Ecto neural progenitor cell (in vitro differentiated cells): ENCODE measurements around the gene GLYATL1.
A peak's percentile ranks its signal among the peaks of the same experiment; 100 is the strongest.

Experiments
- DNase-seq: peaks from one replicate; pipeline ENCODE4 v3.0.0-alpha.2; 2018; ENCODE audit warnings: low spot score

Gene GLYATL1

GRCh38 chr11:58926695-58927094 lies 12.6 kb upstream of the GLYATL1 start:
- DNase-seq: no peak

- peak; percentile 90 for DNase-seq
Measured at GRCh38 chr11:58927393-58928106, 11.7 kb upstream of the GLYATL1 start.

GRCh38 chr11:58928107-58928499 lies 11.2 kb upstream of the GLYATL1 start:
- peak; percentile 49 for DNase-seq

- DNase-seq: no peak
Measured at GRCh38 chr11:58928691-58929090, 10.6 kb upstream of the GLYATL1 start.

- no peak for DNase-seq
Measured at GRCh38 chr11:58930926-58931325, 8.4 kb upstream of the GLYATL1 start.

- no peak for DNase-seq
Measured at GRCh38 chr11:58933661-58934060, 5.6 kb upstream of the GLYATL1 start.

GRCh38 chr11:58934945-58935513 lies 4.3 kb upstream of the GLYATL1 start:
- no peak for DNase-seq

- no peak for DNase-seq
Measured at GRCh38 chr11:58938398-58938797, 890 bp upstream of the GLYATL1 start.

- no peak for DNase-seq
Measured at GRCh38 chr11:58940028-58940427, 740 bp downstream of the GLYATL1 start.

- no peak for DNase-seq
Measured at GRCh38 chr11:58941838-58942237, 2.5 kb downstream of the GLYATL1 start.

- DNase-seq: no peak
Measured at GRCh38 chr11:58945663-58946062, 6.4 kb downstream of the GLYATL1 start.

GRCh38 chr11:58949184-58949583 lies 9.9 kb downstream of the GLYATL1 start:
- no peak for DNase-seq

- no peak for DNase-seq
Measured at GRCh38 chr11:58957922-58958321, 18.6 kb downstream of the GLYATL1 start.

- DNase-seq: no peak
Measured at GRCh38 chr11:58958500-58958899, 19.2 kb downstream of the GLYATL1 start.

GRCh38 chr11:58963551-58964104 lies 24.3 kb downstream of the GLYATL1 start:
- peak; percentile 74 for DNase-seq

- no peak for DNase-seq
Measured at GRCh38 chr11:58965246-58965985, 26.1 kb downstream of the GLYATL1 start.

GRCh38 chr11:58968251-58968711 lies 29.0 kb downstream of the GLYATL1 start:
- peak; percentile 55 for DNase-seq

GRCh38 chr11:58977470-58977869 lies 38.2 kb downstream of the GLYATL1 start:
- DNase-seq: no peak

GRCh38 chr11:58979222-58979621 lies 39.9 kb downstream of the GLYATL1 start:
- no peak for DNase-seq

GRCh38 chr11:58980159-58980843 lies 41.0 kb downstream of the GLYATL1 start:
- no peak for DNase-seq

- DNase-seq: no peak
Measured at GRCh38 chr11:58992489-58992888, 53.2 kb downstream of the GLYATL1 start.

GRCh38 chr11:58994171-58994570 lies 54.9 kb downstream of the GLYATL1 start:
- DNase-seq: no peak
